Neural cell (in vitro differentiated cells): ENCODE data around the gene MSLN. TPM values are rescaled to one million over a fixed set of nuclear protein-coding genes. Genes with fewer than 3 reads are reported as not detected.

Experiments used
- H2AFZ ChIP-seq: fragments of 200-600, 300-800 bp; sonication (generic), shearing (Covaris generic); 2 replicates; pipeline ENCODE4 v1.6.0; 2014; ENCODE audit warnings: low read depth, mild to moderate bottlenecking, antibody characterized with exemption, low read length, moderate library complexity
- H3F3A ChIP-seq: fragments of 200-600 bp; shearing (Covaris generic); 2 replicates; pipeline ENCODE4 v1.6.1; 2016; ENCODE audit warnings: mild to moderate bottlenecking, moderate library complexity, mixed read lengths, antibody characterized with exemption, low read length; ENCODE audit not compliant: insufficient read depth, poor library complexity, severe bottlenecking
- H3K27ac ChIP-seq: fragments of 200-600, 300-800 bp; sonication (generic), shearing (Covaris generic); 2 replicates; pipeline ENCODE4 v1.5.1; 2014; ENCODE audit warnings: mild to moderate bottlenecking, low read length, moderate library complexity
- H3K27me3 ChIP-seq: fragments of 300-800, 200-600 bp; sonication (generic), shearing (Covaris generic); 2 replicates; pipeline ENCODE4 v1.6.0; 2014; ENCODE audit warnings: mild to moderate bottlenecking, low read depth, low read length, moderate library complexity; ENCODE audit not compliant: insufficient read depth
- H3K36me3 ChIP-seq: fragments of 300-800, 200-600 bp; sonication (generic), shearing (Covaris generic); 2 replicates; pipeline ENCODE4 v1.5.1; 2014; ENCODE audit warnings: mild to moderate bottlenecking, antibody characterized with exemption, low read length, moderate library complexity; ENCODE audit not compliant: insufficient read depth
- H3K4me2 ChIP-seq: fragments of 300-800, 200-600 bp; sonication (generic), shearing (Covaris generic); 2 replicates; pipeline ENCODE4 v1.6.0; 2014; ENCODE audit warnings: mild to moderate bottlenecking, low read length
- H3K4me3 ChIP-seq: fragments of 300-800, 200-600 bp; sonication (generic), shearing (Covaris generic); 2 replicates; pipeline ENCODE4 v1.5.1; 2014; ENCODE audit warnings: mild to moderate bottlenecking, low read length, moderate library complexity
- H3K79me2 ChIP-seq: fragments of 200-600 bp; shearing (Covaris generic); replicated peaks from 2 replicates; pipeline ENCODE4 v1.6.0; 2014; ENCODE audit warnings: mild to moderate bottlenecking, low read length, moderate library complexity; ENCODE audit not compliant: insufficient read depth
- H3K9ac ChIP-seq: fragments of 300-800, 200-600 bp; sonication (generic), shearing (Covaris generic); 2 replicates; pipeline ENCODE4 v1.6.1; 2016; ENCODE audit warnings: mild to moderate bottlenecking, low read length, mixed read lengths
- H3K9me2 ChIP-seq: fragments of 200-600 bp; shearing (Covaris generic); 2 replicates; pipeline ENCODE4 v1.6.1; 2016; ENCODE audit warnings: mild to moderate bottlenecking, low read length, mixed read lengths; ENCODE audit not compliant: insufficient read depth
- H3K9me3 ChIP-seq: fragments of 200-600, 300-800 bp; sonication (generic), shearing (Covaris generic); 2 replicates; pipeline ENCODE4 v1.6.1; 2016; ENCODE audit warnings: mild to moderate bottlenecking, mixed run types, low read length, moderate library complexity, mixed read lengths
- H4K20me1 ChIP-seq: fragments of 200-600 bp; shearing (Covaris generic); 2 replicates; pipeline ENCODE4 v1.6.1; 2016; ENCODE audit warnings: mild to moderate bottlenecking, mixed run types; ENCODE audit not compliant: insufficient read depth
- CTCF ChIP-seq: fragments of 450-650 bp; IDR thresholded peaks from 2 replicates; pipeline ENCODE4 v1.5.1; 2014; ENCODE audit warnings: antibody characterized with exemption, mild to moderate bottlenecking, moderate library complexity; ENCODE audit not compliant: poor library complexity, severe bottlenecking
- EP300 ChIP-seq: fragments of 450-650 bp; conservative IDR thresholded peaks from 2 replicates; pipeline ENCODE4 v1.6.1; 2014; ENCODE audit warnings: antibody characterized with exemption, mild to moderate bottlenecking, moderate library complexity; ENCODE audit not compliant: poor library complexity, severe bottlenecking
- EZH2 ChIP-seq: fragments of 200-600, 300-800 bp; shearing (Covaris generic), sonication (generic); IDR thresholded peaks from 2 replicates; pipeline ENCODE4 v1.6.1; 2014; ENCODE audit warnings: antibody characterized with exemption, low read length, borderline replicate concordance, mild to moderate bottlenecking; ENCODE audit not compliant: insufficient read depth, poor library complexity, severe bottlenecking
- MXI1 ChIP-seq: fragments of 450-650 bp; conservative IDR thresholded peaks from 2 replicates; pipeline ENCODE4 v1.6.1; 2014; ENCODE audit warnings: antibody characterized with exemption, mild to moderate bottlenecking; ENCODE audit not compliant: poor library complexity, severe bottlenecking
- POLR2AphosphoS5 ChIP-seq: IDR thresholded peaks from 2 replicates; pipeline ENCODE4 v1.6.1; 2012
- RAD21 ChIP-seq: fragments of 450-650 bp; conservative IDR thresholded peaks from 2 replicates; pipeline ENCODE4 v1.6.1; 2014; ENCODE audit warnings: antibody characterized with exemption, mild to moderate bottlenecking, moderate library complexity
- REST ChIP-seq: IDR thresholded peaks from 2 replicates; pipeline ENCODE4 v1.6.1; 2012; ENCODE audit warnings: borderline replicate concordance
- SMC3 ChIP-seq: fragments of 450-650 bp; conservative IDR thresholded peaks from 2 replicates; pipeline ENCODE4 v1.6.1; 2014; ENCODE audit warnings: antibody characterized with exemption, mild to moderate bottlenecking, moderate library complexity; ENCODE audit not compliant: poor library complexity
- TAF1 ChIP-seq: IDR thresholded peaks from 2 replicates; pipeline ENCODE4 v1.6.1; 2012; ENCODE audit warnings: low read depth
- polyA plus RNA-seq: library from polyadenylated mRNA; depleted of rRNA; stranded (reverse); fragments of >200 nt; gene quantifications from 2 replicates; pipeline ENCODE4 v1.2.3, GENCODE V29; 2014

Gene MSLN
- polyA plus RNA-seq, 1 donor from 2014 or later, result 0.63 TPM

GRCh38 chr16:732332-732731 lies 28.2 kb upstream of the MSLN start:
- Histone ChIP-seq H3K9me3 (no peaks in the 10 kb centered on the region), H3K9ac (no peak overlapping the region), H2AFZ (no peak overlapping the region), H3K79me2 (no peaks in the 10 kb centered on the region), H3K4me3 (no peak overlapping the region), H3K9me2 (no peaks in the 10 kb centered on the region), H3F3A (no peaks in the 10 kb centered on the region), H4K20me1 (no peaks in the 10 kb centered on the region), H3K4me2 (no peak overlapping the region), H3K27ac (no peak overlapping the region), H3K36me3 (no peaks in the 10 kb centered on the region), H3K27me3 (peaks cover 4% of the 10 kb centered on the region)
- TF ChIP-seq CTCF (no peak), EP300 (no peak), MXI1 (no peak), EZH2 (no peak)

- Histone ChIP-seq H3K9me2 (no peaks in the 10 kb centered on the region), H3K4me2 (no peak overlapping the region), H3K27me3 (no peaks in the 10 kb centered on the region), H3F3A (no peaks in the 10 kb centered on the region), H3K9me3 (no peaks in the 10 kb centered on the region), H3K9ac (no peak overlapping the region), H4K20me1 (no peaks in the 10 kb centered on the region), H3K4me3 (no peak overlapping the region), H3K79me2 (no peaks in the 10 kb centered on the region), H3K36me3 (no peaks in the 10 kb centered on the region), H3K27ac (no peak overlapping the region), H2AFZ (no peak overlapping the region)
- TF ChIP-seq SMC3 (no peak), MXI1 (no peak), CTCF (no peak), EZH2 (no peak), RAD21 (no peak), REST (no peak), TAF1 (no peak), EP300 (no peak), POLR2AphosphoS5 (no peak)
Measured at GRCh38 chr16:732936-733335, 27.6 kb upstream of the MSLN start.
